ENCODE measurements around the gene CAMK2N2. TPM values are rescaled to one million over a fixed set of nuclear protein-coding genes. Genes with fewer than 3 reads are reported as not detected.

Gene CAMK2N2
- total RNA-seq, 1 experiment from 2014 or later, result 6.1 TPM

GRCh38 chr3:184242297-184242685 is 19.1 kb downstream of the CAMK2N2 start:
- BruUV-seq (replicated peaks), result no TSS peak
- no peak for TF ChIP-seq CTCF (IDR thresholded peaks at IDR 0.05; ENCODE audit: unreplicated experiment)
- peaks cover 34% of the 10 kb centered on the region for H3K36me3 Mint-ChIP-seq (ENCODE audit: insufficient read depth, unreplicated experiment)
- DNase-seq (ENCODE audit: unreplicated experiment), result no peak
- ChIA-PET CTCF (interaction anchor here (0.7 to 1.6 kb wide), 4 partner anchors 15 to 225 kb away, joined by 3 to 5 read pairs (median 3); no protein-coding TSS in a partner anchor), POLR2A (interaction anchor here (0.7 kb wide), 2 partner anchors 68 to 85 kb away, joined by 3 read pairs; partner anchors contain the start of gene AP2M1)
- H3K27me3 Mint-ChIP-seq (ENCODE audit: insufficient read depth, unreplicated experiment), result no peaks in the 10 kb centered on the region
- no peaks in the 10 kb centered on the region for H3K9me3 Mint-ChIP-seq (ENCODE audit: unreplicated experiment)
- peaks cover 8% of the 10 kb centered on the region for H3K4me1 Mint-ChIP-seq (ENCODE audit: insufficient read depth, unreplicated experiment)
- no peak overlapping the region for H3K4me3 Mint-ChIP-seq (ENCODE audit: unreplicated experiment)
- H3K27ac Mint-ChIP-seq (ENCODE audit: low read depth, unreplicated experiment), result no peak overlapping the region
- intact Hi-C loops (cut with micrococcal nuclease), result no loop called here

- H3K4me3 Mint-ChIP-seq (ENCODE audit: unreplicated experiment), result no peak overlapping the region
- no peaks in the 10 kb centered on the region for H3K9me3 Mint-ChIP-seq (ENCODE audit: unreplicated experiment)
- BruUV-seq (replicated peaks), result no TSS peak
- H3K27me3 Mint-ChIP-seq (ENCODE audit: insufficient read depth, unreplicated experiment), result no peaks in the 10 kb centered on the region
- peak; percentile 12 for DNase-seq (ENCODE audit: unreplicated experiment)
- peaks cover 8% of the 10 kb centered on the region for H3K4me1 Mint-ChIP-seq (ENCODE audit: insufficient read depth, unreplicated experiment)
- no peak overlapping the region for H3K27ac Mint-ChIP-seq (ENCODE audit: low read depth, unreplicated experiment)
- peak; percentile 12 for TF ChIP-seq CTCF (IDR thresholded peaks at IDR 0.05; ENCODE audit: unreplicated experiment)
- peaks cover 32% of the 10 kb centered on the region for H3K36me3 Mint-ChIP-seq (ENCODE audit: insufficient read depth, unreplicated experiment)
- POLR2A ChIA-PET, result interaction anchor here (0.7 to 2.3 kb wide), 4 partner anchors 10 to 85 kb away, joined by 3 to 11 read pairs (median 4); partner anchors contain the start of gene AP2M1
- intact Hi-C loops (cut with micrococcal nuclease), result no loop called here
- CTCF ChIA-PET, result interaction anchor here (0.7 to 1.6 kb wide), 4 partner anchors 15 to 225 kb away, joined by 3 to 5 read pairs (median 4); no protein-coding TSS in a partner anchor
Observed at GRCh38 chr3:184241447-184242296, 19.7 kb downstream of the CAMK2N2 start.

- Mint-ChIP-seq H3K4me1 (ENCODE audit: insufficient read depth, unreplicated experiment) (peaks cover 5% of the 10 kb centered on the region), H3K27me3 (ENCODE audit: insufficient read depth, unreplicated experiment) (no peaks in the 10 kb centered on the region), H3K9me3 (ENCODE audit: unreplicated experiment) (no peaks in the 10 kb centered on the region), H3K36me3 (ENCODE audit: insufficient read depth, unreplicated experiment) (peaks cover 26% of the 10 kb centered on the region), H3K4me3 (ENCODE audit: unreplicated experiment) (no peak overlapping the region), H3K27ac (ENCODE audit: low read depth, unreplicated experiment) (no peak overlapping the region)
- no TSS peak for BruUV-seq (replicated peaks)
- DNase-seq (ENCODE audit: unreplicated experiment), result no peak
- no peak for TF ChIP-seq CTCF (IDR thresholded peaks at IDR 0.05; ENCODE audit: unreplicated experiment)
- intact Hi-C loops (cut with micrococcal nuclease), result no loop called here
- POLR2A ChIA-PET, result interaction anchor here (1.7 to 2.3 kb wide), 2 partner anchors 9 to 15 kb away, joined by 6 to 11 read pairs; no protein-coding TSS in a partner anchor
- CTCF ChIA-PET, result interaction anchor here (0.9 to 1.5 kb wide), 3 partner anchors 9 to 15 kb away, joined by 3 to 6 read pairs (median 5); partner anchors contain the start of gene EEF1AKMT4
Observed at GRCh38 chr3:184241141-184241446, 20.3 kb downstream of the CAMK2N2 start.

- CTCF ChIA-PET, result interaction anchor here (0.5 to 1.5 kb wide), 6 partner anchors 10 to 356 kb away, joined by 3 to 6 read pairs (median 4); partner anchors contain the start of gene EEF1AKMT4
- H3K36me3 Mint-ChIP-seq (ENCODE audit: insufficient read depth, unreplicated experiment), result peaks cover 21% of the 10 kb centered on the region
- no peak for TF ChIP-seq CTCF (IDR thresholded peaks at IDR 0.05; ENCODE audit: unreplicated experiment)
- no peaks in the 10 kb centered on the region for H3K4me1 Mint-ChIP-seq (ENCODE audit: insufficient read depth, unreplicated experiment)
- H3K4me3 Mint-ChIP-seq (ENCODE audit: unreplicated experiment), result no peak overlapping the region
- no TSS peak for BruUV-seq (replicated peaks)
- intact Hi-C loops (cut with micrococcal nuclease), result no loop called here
- H3K9me3 Mint-ChIP-seq (ENCODE audit: unreplicated experiment), result no peaks in the 10 kb centered on the region
- H3K27ac Mint-ChIP-seq (ENCODE audit: low read depth, unreplicated experiment), result no peak overlapping the region
- peak; percentile 44 for DNase-seq (ENCODE audit: unreplicated experiment)
- POLR2A ChIA-PET, result interaction anchor here (1.0 to 2.3 kb wide), 3 partner anchors 9 to 54 kb away, joined by 6 to 11 read pairs (median 6); no protein-coding TSS in a partner anchor
- H3K27me3 Mint-ChIP-seq (ENCODE audit: insufficient read depth, unreplicated experiment), result no peaks in the 10 kb centered on the region
Observed at GRCh38 chr3:184240384-184241140, 20.8 kb downstream of the CAMK2N2 start.

All from MCF 10A (cell line).